A673 (cell line): ENCODE results near the gene STPG4. TPM values are rescaled to one million over a fixed set of nuclear protein-coding genes. Genes with fewer than 3 reads are reported as not detected.

Experiments
- BruUV-seq: library from RNA; stranded (reverse); fragments of 400-500 nt; replicated peaks from 2 replicates; lab custom pipeline; 2021; lab: Mats Ljungman, UMichigan
- CTCF ChIA-PET: fragments of 300-600 bp; sonication (Branson Sonifier 250); formaldehyde crosslinking; loops from one replicate; lab custom pipeline; 2022; ENCODE audit warnings: antibody characterized with exemption; lab: Charles Lee
- POLR2A ChIA-PET: fragments of 300-600 bp; sonication (Branson Sonifier 250); formaldehyde crosslinking; loops from one replicate; lab custom pipeline; 2022; ENCODE audit warnings: antibody characterized with exemption; ENCODE audit not compliant: low non-redundant PET; lab: Charles Lee
- DNase-seq: peaks from one replicate; pipeline ENCODE4 v3.0.0-alpha.2; 2015; ENCODE audit warnings: low spot score
- H3K27ac ChIP-seq: fragments of 200-600 bp; sonication (generic); 2 replicates; pipeline ENCODE4 v1.5.1; 2016; ENCODE audit warnings: mixed run types, low read depth, mild to moderate bottlenecking, mixed read lengths, antibody characterized with exemption, low read length; ENCODE audit not compliant: poor library complexity, severe bottlenecking
- H3K27me3 ChIP-seq: fragments of 200-600 bp; sonication (generic); replicated peaks from 2 replicates; pipeline ENCODE4 v1.6.1; 2017; ENCODE audit warnings: mixed run types, low read depth, mild to moderate bottlenecking, mixed read lengths, antibody characterized with exemption, low read length; ENCODE audit not compliant: insufficient read depth, poor library complexity
- H3K36me3 ChIP-seq: fragments of 200-600 bp; sonication (generic); 2 replicates; pipeline ENCODE4 v1.6.1; 2016; ENCODE audit warnings: mixed run types, mild to moderate bottlenecking, mixed read lengths, antibody characterized with exemption, low read length; ENCODE audit not compliant: insufficient read depth, poor library complexity, severe bottlenecking
- H3K4me1 ChIP-seq: fragments of 200-600 bp; sonication (generic); 2 replicates; pipeline ENCODE4 v1.6.1; 2017; ENCODE audit warnings: mixed run types, mild to moderate bottlenecking, mixed read lengths, antibody characterized with exemption, low read length; ENCODE audit not compliant: insufficient read depth, poor library complexity, severe bottlenecking
- H3K4me3 ChIP-seq: fragments of 200-600 bp; sonication (generic); 2 replicates; pipeline ENCODE4 v1.5.1; 2016; ENCODE audit warnings: low read depth, mixed run types, mild to moderate bottlenecking, mixed read lengths, low read length; ENCODE audit not compliant: poor library complexity, severe bottlenecking
- H3K9me3 ChIP-seq: fragments of 200-600 bp; sonication (generic); 2 replicates; pipeline ENCODE4 v1.6.1; 2016; ENCODE audit warnings: mixed run types, low read depth, mild to moderate bottlenecking, mixed read lengths, antibody characterized with exemption, low read length; ENCODE audit not compliant: poor library complexity, severe bottlenecking
- EZH2 ChIP-seq: fragments of 200-600 bp; sonication (generic); IDR thresholded peaks from 2 replicates; pipeline ENCODE4 v1.6.1; 2017; ENCODE audit warnings: borderline replicate concordance, low read depth, mild to moderate bottlenecking, mixed read lengths, antibody characterized with exemption, low read length; ENCODE audit not compliant: poor library complexity, severe bottlenecking
- intact Hi-C: fragments of 100-400 bp; cut with micrococcal nuclease; formaldehyde crosslinking; loops from one replicate; pipeline ENCODE4 v1.10.0; 2022; ENCODE audit not compliant: unreplicated experiment
- total RNA-seq: library from RNA; stranded (reverse); gene quantifications from 2 replicates; pipeline ENCODE4 v1.2.3, GENCODE V29; 2021
- TF ChIP-seq, protein P1 (sequence below): fragments of 300-800, 200-600 bp; sonication (generic); conservative IDR thresholded peaks from 2 replicates; pipeline ENCODE4 v1.5.1; 2017; ENCODE audit warnings: low read depth, mild to moderate bottlenecking, antibody characterized with exemption, low read length, moderate library complexity, mixed read lengths

Gene STPG4
- total RNA-seq, 1 experiment from 2014 or later, result 0.75 TPM

- intact Hi-C loops, result no loop called here
- no TSS peak for BruUV-seq
- POLR2A ChIA-PET, result no interaction called here
- no peak for DNase-seq
- Histone ChIP-seq H3K4me1 (peaks cover 10% of the 10 kb centered on the region), H3K9me3 (no peaks in the 10 kb centered on the region), H3K27ac (no peak overlapping the region), H3K4me3 (no peak overlapping the region), H3K36me3 (no peaks in the 10 kb centered on the region), H3K27me3 (no peaks in the 10 kb centered on the region)
- no peak for TF ChIP-seq EZH2
- TF ChIP-seq, protein P1, sequence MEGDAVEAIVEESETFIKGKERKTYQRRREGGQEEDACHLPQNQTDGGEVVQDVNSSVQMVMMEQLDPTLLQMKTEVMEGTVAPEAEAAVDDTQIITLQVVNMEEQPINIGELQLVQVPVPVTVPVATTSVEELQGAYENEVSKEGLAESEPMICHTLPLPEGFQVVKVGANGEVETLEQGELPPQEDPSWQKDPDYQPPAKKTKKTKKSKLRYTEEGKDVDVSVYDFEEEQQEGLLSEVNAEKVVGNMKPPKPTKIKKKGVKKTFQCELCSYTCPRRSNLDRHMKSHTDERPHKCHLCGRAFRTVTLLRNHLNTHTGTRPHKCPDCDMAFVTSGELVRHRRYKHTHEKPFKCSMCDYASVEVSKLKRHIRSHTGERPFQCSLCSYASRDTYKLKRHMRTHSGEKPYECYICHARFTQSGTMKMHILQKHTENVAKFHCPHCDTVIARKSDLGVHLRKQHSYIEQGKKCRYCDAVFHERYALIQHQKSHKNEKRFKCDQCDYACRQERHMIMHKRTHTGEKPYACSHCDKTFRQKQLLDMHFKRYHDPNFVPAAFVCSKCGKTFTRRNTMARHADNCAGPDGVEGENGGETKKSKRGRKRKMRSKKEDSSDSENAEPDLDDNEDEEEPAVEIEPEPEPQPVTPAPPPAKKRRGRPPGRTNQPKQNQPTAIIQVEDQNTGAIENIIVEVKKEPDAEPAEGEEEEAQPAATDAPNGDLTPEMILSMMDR, result no peak
- CTCF ChIA-PET, result no interaction called here
Observed at GRCh38 chr2:47040651-47041050, 114.5 kb downstream of the STPG4 start.

DNA sequence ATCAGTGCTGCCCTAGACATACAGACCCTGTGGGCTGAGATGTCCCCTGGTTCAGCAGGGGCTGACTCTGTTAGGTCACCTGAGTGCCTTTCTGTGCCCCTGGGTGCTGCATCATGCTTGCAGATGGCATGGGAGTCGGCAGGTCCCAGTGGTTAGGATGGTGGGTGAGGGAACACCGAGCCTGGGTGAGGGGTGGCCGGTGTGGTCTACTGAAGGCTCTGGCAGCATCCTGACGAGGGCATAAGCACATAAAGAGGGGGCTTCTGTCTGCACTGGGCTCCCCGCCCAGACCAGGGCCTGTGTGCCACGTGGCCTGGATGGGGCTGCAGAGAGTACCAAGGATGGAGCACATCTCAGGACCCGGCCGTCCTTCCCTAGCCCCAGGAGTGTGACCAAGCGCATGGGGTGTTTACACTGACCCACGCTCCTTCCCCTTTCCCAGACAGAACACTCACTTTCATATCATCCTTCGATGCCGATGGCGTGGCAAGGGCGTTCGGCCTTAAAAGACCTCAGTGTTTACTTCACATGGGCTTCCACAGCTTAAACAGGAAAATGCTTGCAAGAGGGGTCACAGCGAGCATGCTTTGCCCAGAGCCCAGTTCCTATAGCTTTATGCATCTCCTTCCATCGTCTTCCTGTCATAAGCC lies 115.1 kb downstream of the STPG4 start:
- H3K27ac ChIP-seq, result no peak overlapping the region
- POLR2A ChIA-PET, result no interaction called here

DNA sequence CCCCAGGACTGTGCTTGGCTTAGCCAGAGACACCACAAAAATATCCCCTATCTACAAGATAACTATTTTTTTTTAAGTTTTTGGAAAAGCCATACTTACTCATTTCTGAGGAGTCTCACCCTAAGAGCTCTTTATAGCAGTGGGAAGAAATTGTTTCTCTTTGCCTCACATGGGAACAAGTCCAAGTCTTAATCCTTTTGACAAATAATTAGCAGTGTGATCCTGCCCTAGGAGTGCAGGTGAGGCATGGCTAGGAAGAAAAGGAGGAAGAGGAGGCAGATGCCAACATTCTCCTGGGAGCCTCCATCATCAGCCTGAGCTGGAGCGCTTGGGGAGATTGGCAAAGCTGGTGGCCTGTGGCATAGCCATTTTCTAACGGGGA lies 115.6 kb downstream of the STPG4 start:
- TF ChIP-seq, protein P1, result no peak
- TF ChIP-seq EZH2, result no peak
- Histone ChIP-seq H3K4me3 (no peak overlapping the region), H3K27me3 (no peaks in the 10 kb centered on the region), H3K36me3 (no peaks in the 10 kb centered on the region), H3K4me1 (peaks cover 10% of the 10 kb centered on the region), H3K27ac (no peak overlapping the region), H3K9me3 (no peaks in the 10 kb centered on the region)
- ChIA-PET CTCF (no interaction called here), POLR2A (no interaction called here)
- intact Hi-C loops, result no loop called here
- BruUV-seq, result no TSS peak
- no peak for DNase-seq

More for the DNA sequence above, 115.1 kb downstream of the STPG4 start:
- no peak overlapping the region for H3K4me3 ChIP-seq
- BruUV-seq, result no TSS peak
- CTCF ChIA-PET, result no interaction called here
- H3K36me3 ChIP-seq, result no peaks in the 10 kb centered on the region
- peaks cover 10% of the 10 kb centered on the region for H3K4me1 ChIP-seq
- no peaks in the 10 kb centered on the region for H3K9me3 ChIP-seq
- no peaks in the 10 kb centered on the region for H3K27me3 ChIP-seq
- TF ChIP-seq, protein P1, result no peak
- TF ChIP-seq EZH2, result no peak
- intact Hi-C loops, result no loop called here
- no peak for DNase-seq
